Esophagus squamous epithelium (tissue), 4 donors: ENCODE results near the gene DNM3.

Source experiments
- POLR2A ChIP-seq, 4 donors: fragments of 450-650 bp; IDR thresholded peaks; one replicate each; pipeline ENCODE4 v1.6.1; 2017; ENCODE audit warnings: antibody characterized with exemption in 4 of 4, mild to moderate bottlenecking in 4 of 4, moderate library complexity in 3 of 4
- TF ChIP-seq, protein P1 (sequence below), 6 experiments: fragments of 450-650 bp in 4 of 6; fragments of 200-600 bp in 2 of 6; sonication (generic) in 2 of 6; IDR thresholded peaks; one replicate each; pipeline ENCODE4 v1.5.1; 2016 to 2019; ENCODE audit warnings: antibody characterized with exemption in 6 of 6, mild to moderate bottlenecking in 4 of 6, moderate library complexity in 4 of 6

DNA sequence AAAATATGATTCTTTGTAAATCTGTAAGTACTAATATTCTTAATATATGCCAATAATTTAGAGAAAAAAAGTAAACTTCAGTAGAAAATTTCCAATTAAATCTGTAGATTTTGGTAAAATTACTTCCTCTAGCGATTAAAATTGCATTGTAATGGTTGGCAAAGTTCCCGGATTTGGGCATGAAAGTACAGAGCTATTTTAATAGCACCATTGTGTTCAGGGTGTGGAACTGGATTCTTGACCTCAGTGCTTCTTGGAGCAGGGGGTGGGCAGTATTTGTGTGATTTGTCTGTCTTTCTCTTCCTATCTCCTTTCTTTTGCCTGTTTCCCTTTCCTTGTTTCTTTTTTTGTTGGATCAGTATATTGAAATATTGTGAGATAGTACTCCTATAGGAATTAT, 72.1 kb downstream of the DNM3 start:
- TF ChIP-seq, protein P1, sequence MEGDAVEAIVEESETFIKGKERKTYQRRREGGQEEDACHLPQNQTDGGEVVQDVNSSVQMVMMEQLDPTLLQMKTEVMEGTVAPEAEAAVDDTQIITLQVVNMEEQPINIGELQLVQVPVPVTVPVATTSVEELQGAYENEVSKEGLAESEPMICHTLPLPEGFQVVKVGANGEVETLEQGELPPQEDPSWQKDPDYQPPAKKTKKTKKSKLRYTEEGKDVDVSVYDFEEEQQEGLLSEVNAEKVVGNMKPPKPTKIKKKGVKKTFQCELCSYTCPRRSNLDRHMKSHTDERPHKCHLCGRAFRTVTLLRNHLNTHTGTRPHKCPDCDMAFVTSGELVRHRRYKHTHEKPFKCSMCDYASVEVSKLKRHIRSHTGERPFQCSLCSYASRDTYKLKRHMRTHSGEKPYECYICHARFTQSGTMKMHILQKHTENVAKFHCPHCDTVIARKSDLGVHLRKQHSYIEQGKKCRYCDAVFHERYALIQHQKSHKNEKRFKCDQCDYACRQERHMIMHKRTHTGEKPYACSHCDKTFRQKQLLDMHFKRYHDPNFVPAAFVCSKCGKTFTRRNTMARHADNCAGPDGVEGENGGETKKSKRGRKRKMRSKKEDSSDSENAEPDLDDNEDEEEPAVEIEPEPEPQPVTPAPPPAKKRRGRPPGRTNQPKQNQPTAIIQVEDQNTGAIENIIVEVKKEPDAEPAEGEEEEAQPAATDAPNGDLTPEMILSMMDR (IDR thresholded peaks at IDR 0.05) = no peak
- no peak for TF ChIP-seq POLR2A (IDR thresholded peaks at IDR 0.05)
